GM19328 (cell line): ENCODE data around the gene MEIS3.
"Not testable (repeated sequence)": the region's sequence is repeated elsewhere in the genome, so short reads cannot be mapped to it uniquely, and the experiment has no call there.

ENCODE experiments used
- ATAC-seq: cut with Tn5 transposase; IDR thresholded peaks from one replicate; pipeline ENCODE4 v1.9.1; 2021; ENCODE audit warnings: mild to moderate bottlenecking, moderate library complexity; ENCODE audit not compliant: unreplicated experiment

MEIS3 gene

GRCh38 chr19:47388721-47389120 is 30.6 kb downstream of the MEIS3 start:
- not testable (repeated sequence) for ATAC-seq

- ATAC-seq, result not testable (repeated sequence)
Observed at GRCh38 chr19:47387623-47388022, 31.7 kb downstream of the MEIS3 start.

GRCh38 chr19:47386582-47386981 is 32.7 kb downstream of the MEIS3 start:
- ATAC-seq, result not testable (repeated sequence)

- ATAC-seq, result not testable (repeated sequence)
Observed at GRCh38 chr19:47384533-47384932, 34.8 kb downstream of the MEIS3 start.

GRCh38 chr19:47383890-47384289 is 35.4 kb downstream of the MEIS3 start:
- ATAC-seq, result not testable (repeated sequence)

- no peak for ATAC-seq
Observed at GRCh38 chr19:47381653-47382279, 37.6 kb downstream of the MEIS3 start.

- ATAC-seq, result no peak
Observed at GRCh38 chr19:47381121-47381520, 38.2 kb downstream of the MEIS3 start.

GRCh38 chr19:47380559-47380958 is 38.8 kb downstream of the MEIS3 start:
- ATAC-seq, result no peak

- ATAC-seq, result no peak
Observed at GRCh38 chr19:47379381-47379938, 39.9 kb downstream of the MEIS3 start.

GRCh38 chr19:47378246-47378645 is 41.1 kb downstream of the MEIS3 start:
- ATAC-seq, result no peak

GRCh38 chr19:47377801-47378200 is 41.5 kb downstream of the MEIS3 start:
- ATAC-seq, result no peak

GRCh38 chr19:47377208-47377701 is 42.1 kb downstream of the MEIS3 start:
- no peak for ATAC-seq

GRCh38 chr19:47376589-47377144 is 42.7 kb downstream of the MEIS3 start:
- no peak for ATAC-seq

GRCh38 chr19:47375694-47376588 is 43.4 kb downstream of the MEIS3 start:
- no peak for ATAC-seq

- no peak for ATAC-seq
Observed at GRCh38 chr19:47374876-47375693, 44.2 kb downstream of the MEIS3 start.

- ATAC-seq, result no peak
Observed at GRCh38 chr19:47373246-47374240, 45.8 kb downstream of the MEIS3 start.

GRCh38 chr19:47372603-47373002 is 46.7 kb downstream of the MEIS3 start:
- ATAC-seq, result no peak

- no peak for ATAC-seq
Observed at GRCh38 chr19:47371261-47371660, 48.1 kb downstream of the MEIS3 start.

- ATAC-seq, result no peak
Observed at GRCh38 chr19:47370045-47370611, 49.2 kb downstream of the MEIS3 start.
